ENCODE measurements around the gene SORCS3.

The SORCS3 gene

DNA sequence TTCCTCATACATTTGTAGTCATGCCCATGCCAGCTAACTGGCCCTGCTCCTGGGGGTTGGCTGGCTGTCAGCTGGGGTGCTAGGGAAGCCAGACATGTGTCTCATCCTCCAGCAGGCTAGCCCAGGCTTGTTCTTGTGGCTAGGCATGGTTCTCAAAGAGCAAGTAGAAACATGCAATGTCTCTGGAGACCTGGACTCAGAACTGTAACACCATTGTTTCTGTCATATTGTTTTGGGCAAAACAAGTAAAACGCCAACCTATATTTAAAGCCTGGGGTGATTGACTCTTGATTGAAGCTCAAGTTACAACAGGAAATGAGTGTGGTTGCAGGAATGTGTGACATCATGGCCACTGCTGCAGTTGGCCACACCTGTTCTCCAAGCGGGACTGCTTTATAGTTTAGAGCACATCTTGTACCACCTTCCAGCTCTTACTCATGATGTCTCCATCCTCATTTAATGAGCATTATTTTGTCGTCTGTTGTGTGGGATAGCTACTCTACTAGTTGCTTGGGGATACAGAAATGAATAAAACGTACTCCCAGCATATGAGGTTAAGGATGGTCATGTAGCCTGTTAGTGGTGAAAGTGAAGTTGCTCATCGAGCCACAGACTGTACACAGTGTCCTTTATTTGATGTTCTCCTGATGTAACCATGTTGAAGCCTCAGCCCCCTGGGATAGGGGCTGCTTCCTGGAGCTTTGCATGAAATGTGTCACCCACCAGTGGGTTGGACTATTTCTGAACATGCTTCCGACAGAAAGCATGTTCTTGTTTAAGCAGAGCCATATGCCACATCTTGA is 168.4 kb downstream of the SORCS3 start:
- H3K9me3 ChIP-seq (replicated peaks in 1 of 11) = peaks cover 0 to 10% (median 3%) of the 10 kb centered on the region in 11 experiments; a peak in 5 of 22 replicates
- H3K36me3 ChIP-seq = no peaks in the 10 kb centered on the region
- H3K27ac ChIP-seq = peak overlapping the region in 8 of 11 experiments; percentile 15 to 90 (median 66); a peak in 15 of 22 replicates
- peak overlapping the region in 5 of 11 experiments; percentile 24 to 73 (median 59); a peak in 8 of 22 replicates for H3K9ac ChIP-seq
- H4K20me1 ChIP-seq = no peaks in the 10 kb centered on the region
- H3K4me3 ChIP-seq = peak overlapping the region in 2 of 10 experiments; percentile 15 to 29; a peak in 3 of 20 replicates
- peak in 3 of 11 experiments; percentile 57 to 92 (median 81); a peak in 5 of 22 replicates for TF ChIP-seq Cebpa-rat (IDR thresholded peaks at IDR 0.05)
- H3K4me2 ChIP-seq = peak overlapping the region in 10 of 11 experiments; percentile 28 to 86 (median 78); a peak in 20 of 22 replicates
- no peaks in the 10 kb centered on the region for H3K27me3 ChIP-seq
- peaks cover 8 to 43% (median 36%) of the 10 kb centered on the region in 10 experiments; a peak in 19 of 20 replicates for H3K4me1 ChIP-seq

DNA sequence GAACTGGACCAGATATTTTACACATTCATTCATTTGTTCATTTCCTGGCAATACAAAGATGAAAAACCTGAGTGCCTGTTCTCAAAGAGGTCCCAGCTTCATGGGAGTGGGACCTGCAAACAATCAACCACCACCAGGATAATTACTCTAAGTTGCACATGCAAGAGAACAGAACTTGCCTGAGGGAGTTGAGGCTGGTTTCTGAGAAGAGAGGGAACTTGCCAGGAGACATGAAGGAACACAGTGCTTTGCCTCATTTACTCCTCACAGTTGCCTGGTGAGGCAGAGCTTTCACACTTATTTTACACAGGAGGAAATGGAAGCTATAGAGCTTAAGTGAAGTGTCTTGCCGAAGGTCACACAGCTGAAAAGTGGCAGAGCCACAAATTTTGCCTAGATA is 170.1 kb downstream of the SORCS3 start:
- Histone ChIP-seq H3K27ac (peak overlapping the region in 3 of 11 experiments; percentile 85 to 90 (median 86); a peak in 5 of 22 replicates), H3K9ac (peak overlapping the region in 1 of 11 experiments; percentile 19; a peak in 2 of 22 replicates), H4K20me1 (no peaks in the 10 kb centered on the region), H3K4me1 (peaks cover 9 to 46% (median 37%) of the 10 kb centered on the region in 10 experiments), H3K27me3 (no peaks in the 10 kb centered on the region), H3K4me3 (no peak overlapping the region), H3K4me2 (peak overlapping the region in 7 of 11 experiments; percentile 11 to 55 (median 37); a peak in 12 of 22 replicates), H3K9me3 (replicated peaks in 1 of 11) (peaks cover 0 to 10% (median 3%) of the 10 kb centered on the region in 11 experiments; a peak in 5 of 22 replicates), H3K36me3 (no peaks in the 10 kb centered on the region)
- TF ChIP-seq Cebpa-rat (IDR thresholded peaks at IDR 0.05) = no peak

DNA sequence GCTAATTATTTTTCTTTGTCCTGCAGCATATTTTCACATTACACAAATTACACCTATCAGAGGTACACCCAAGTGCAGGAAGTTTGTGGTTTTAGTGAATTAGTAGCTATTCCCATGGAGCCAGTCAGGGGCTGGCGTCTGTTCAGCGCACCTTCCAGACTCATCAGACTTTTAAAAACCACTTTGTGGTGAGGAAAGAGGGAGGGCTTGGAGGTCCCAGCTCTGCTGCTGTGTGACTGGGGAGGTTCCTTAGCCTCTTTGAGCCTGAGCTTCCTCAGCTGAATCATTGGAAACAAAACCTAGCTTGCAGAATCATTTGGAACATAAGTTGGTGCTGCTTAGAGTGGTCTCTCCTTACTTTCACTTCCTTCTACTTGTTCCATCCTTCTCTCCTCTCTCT is 175.4 kb downstream of the SORCS3 start:
- no peak for TF ChIP-seq Cebpa-rat (IDR thresholded peaks at IDR 0.05)
- no peak overlapping the region for H3K9ac ChIP-seq
- peaks cover 10 to 28% (median 20%) of the 10 kb centered on the region in 10 experiments for H3K4me1 ChIP-seq
- H3K36me3 ChIP-seq = no peaks in the 10 kb centered on the region
- H4K20me1 ChIP-seq = no peaks in the 10 kb centered on the region
- no peaks in the 10 kb centered on the region for H3K27me3 ChIP-seq
- peak overlapping the region; percentile 41 to 76 (median 68) for H3K4me2 ChIP-seq
- H3K27ac ChIP-seq = peak overlapping the region in 1 of 11 experiments; percentile 4; a peak in 1 of 22 replicates
- no peaks in the 10 kb centered on the region for H3K9me3 ChIP-seq (replicated peaks in 1 of 11)
- H3K4me3 ChIP-seq = no peak overlapping the region

- peaks cover 10 to 22% (median 18%) of the 10 kb centered on the region in 10 experiments for H3K4me1 ChIP-seq
- H3K27me3 ChIP-seq = no peaks in the 10 kb centered on the region
- no peaks in the 10 kb centered on the region for H3K9me3 ChIP-seq (replicated peaks in 1 of 11)
- H3K27ac ChIP-seq = no peak overlapping the region
- H3K36me3 ChIP-seq = no peaks in the 10 kb centered on the region
- TF ChIP-seq Cebpa-rat (IDR thresholded peaks at IDR 0.05) = no peak
- 0 out of 22 replicates have a peak, but pooled peaks cover 0 to 2% (median 0%) of the 10 kb centered on the region in 11 experiments for H4K20me1 ChIP-seq
- no peak overlapping the region for H3K4me3 ChIP-seq
- H3K9ac ChIP-seq = no peak overlapping the region
- H3K4me2 ChIP-seq = no peak overlapping the region
Measured at GRCh38 chr10:104819731-104820130, 178.6 kb downstream of the SORCS3 start.

DNA sequence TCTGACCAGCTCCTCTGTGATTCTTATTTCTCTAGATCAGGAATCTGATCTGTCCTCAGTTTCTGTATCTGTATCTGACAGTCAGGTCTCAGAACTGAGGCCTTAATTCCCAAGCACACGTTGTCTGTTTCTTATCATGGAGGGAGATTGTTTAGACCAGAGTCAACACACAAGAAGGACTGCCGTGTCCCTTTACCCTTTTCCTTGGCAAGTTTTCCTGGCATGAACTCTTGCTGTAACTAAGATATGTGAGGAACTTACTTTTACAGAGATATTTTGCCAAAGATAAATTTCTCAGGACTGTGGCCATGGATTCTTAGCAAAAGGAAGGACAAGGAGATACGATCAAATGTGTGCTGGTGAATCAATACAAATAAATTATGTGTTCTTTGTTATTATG is 181.0 kb downstream of the SORCS3 start:
- H3K4me2 ChIP-seq = no peak overlapping the region
- no peak for TF ChIP-seq Cebpa-rat (IDR thresholded peaks at IDR 0.05)
- H3K27ac ChIP-seq = no peak overlapping the region
- no peaks in the 10 kb centered on the region for H3K27me3 ChIP-seq
- 0 out of 22 replicates have a peak, but pooled peaks cover 0 to 4% (median 0%) of the 10 kb centered on the region in 11 experiments for H4K20me1 ChIP-seq
- peaks cover under 1 to 12% (median 8%) of the 10 kb centered on the region in 10 experiments; a peak in 18 of 20 replicates for H3K4me1 ChIP-seq
- H3K9ac ChIP-seq = no peak overlapping the region
- no peaks in the 10 kb centered on the region for H3K36me3 ChIP-seq
- H3K4me3 ChIP-seq = no peak overlapping the region
- H3K9me3 ChIP-seq (replicated peaks in 1 of 11) = peaks cover 0 to 10% (median 3%) of the 10 kb centered on the region in 11 experiments; a peak in 11 of 22 replicates

DNA sequence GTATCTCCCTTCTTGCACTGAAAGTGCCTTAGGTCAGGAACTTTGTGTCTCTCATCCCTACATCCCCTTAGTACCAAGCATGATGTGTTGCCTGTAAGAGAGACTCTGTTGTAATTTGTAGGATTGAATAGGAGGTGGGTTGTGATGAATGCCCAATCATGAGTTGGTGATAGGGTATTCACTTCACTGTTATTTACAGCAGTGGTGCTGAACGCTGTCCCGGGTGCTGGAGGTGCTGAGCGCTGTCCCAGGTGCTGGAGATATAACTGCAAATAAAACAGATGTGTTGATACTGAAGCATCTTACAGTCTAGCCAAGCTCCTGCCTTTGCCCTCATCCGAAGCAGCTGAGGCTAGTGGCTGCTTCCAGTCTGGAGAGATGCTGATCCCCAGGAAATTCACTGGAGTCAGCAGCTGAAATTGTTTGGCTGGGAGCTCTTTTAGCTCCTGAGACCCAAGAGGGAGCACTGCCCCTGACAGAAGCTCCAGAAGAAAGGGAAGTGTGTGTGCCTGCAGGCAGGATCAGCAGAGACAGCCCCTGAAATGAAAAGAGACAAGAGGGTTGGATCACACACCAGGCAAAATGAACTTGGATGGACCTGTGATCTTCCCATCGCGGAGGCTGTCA is 183.4 kb downstream of the SORCS3 start:
- Histone ChIP-seq H3K4me3 (no peak overlapping the region), H3K4me1 (no peaks in the 10 kb centered on the region), H3K9me3 (replicated peaks in 1 of 11) (peaks cover 6 to 18% (median 12%) of the 10 kb centered on the region in 11 experiments; a peak in 20 of 22 replicates), H4K20me1 (0 out of 22 replicates have a peak, but pooled peaks cover 0 to 4% (median 0%) of the 10 kb centered on the region in 11 experiments), H3K27ac (no peak overlapping the region), H3K4me2 (no peak overlapping the region), H3K9ac (no peak overlapping the region), H3K27me3 (no peaks in the 10 kb centered on the region), H3K36me3 (no peaks in the 10 kb centered on the region)
- TF ChIP-seq Cebpa-rat (IDR thresholded peaks at IDR 0.05) = no peak

DNA sequence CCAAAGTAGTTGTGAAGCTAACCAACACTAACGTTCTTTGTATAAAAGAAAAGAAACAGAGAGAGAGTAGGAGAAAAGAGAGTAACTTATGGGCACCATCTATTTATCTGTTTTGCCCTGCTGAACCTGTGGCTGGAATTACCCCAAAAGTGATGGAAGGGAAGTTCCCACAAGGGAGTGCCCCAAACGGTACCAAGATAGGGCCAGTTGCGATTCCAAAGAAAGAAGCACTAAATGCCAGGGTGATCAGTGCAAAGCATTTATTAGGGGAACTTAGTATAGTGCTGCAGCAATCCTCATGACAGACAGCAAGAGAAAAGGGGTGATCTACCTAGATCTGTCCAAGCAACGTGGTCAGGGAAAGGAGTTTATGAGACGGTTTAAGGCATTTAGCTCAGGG is 190.2 kb downstream of the SORCS3 start:
- peaks cover 6 to 18% (median 12%) of the 10 kb centered on the region in 11 experiments; a peak in 20 of 22 replicates for H3K9me3 ChIP-seq (replicated peaks in 1 of 11)
- H4K20me1 ChIP-seq = no peaks in the 10 kb centered on the region
- TF ChIP-seq Cebpa-rat (IDR thresholded peaks at IDR 0.05) = no peak
- no peak overlapping the region for H3K9ac ChIP-seq
- H3K4me1 ChIP-seq = no peaks in the 10 kb centered on the region
- H3K36me3 ChIP-seq = no peaks in the 10 kb centered on the region
- no peak overlapping the region for H3K4me3 ChIP-seq
- no peaks in the 10 kb centered on the region for H3K27me3 ChIP-seq
- H3K4me2 ChIP-seq = no peak overlapping the region
- no peak overlapping the region for H3K27ac ChIP-seq

DNA sequence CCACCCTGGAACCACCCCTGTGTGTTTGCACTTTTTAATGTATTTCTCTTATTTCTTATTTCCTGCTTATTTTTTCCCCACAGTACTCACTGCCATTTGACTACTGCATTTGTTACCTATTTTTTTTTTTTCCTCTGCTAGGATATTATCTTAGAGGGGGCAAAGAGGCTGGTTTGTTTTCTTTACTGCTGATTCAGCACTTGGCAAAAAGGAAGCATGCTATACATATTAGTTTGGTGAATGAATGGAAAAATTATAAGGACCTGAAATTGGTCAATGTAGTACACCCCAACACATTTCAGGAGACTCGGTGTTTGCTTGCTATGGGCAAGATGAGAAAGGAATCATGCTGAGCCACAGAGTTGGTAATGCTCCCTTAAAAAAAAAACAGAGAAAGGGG is 193.5 kb downstream of the SORCS3 start:
- no peak overlapping the region for H3K27ac ChIP-seq
- no peaks in the 10 kb centered on the region for H4K20me1 ChIP-seq
- H3K4me3 ChIP-seq = no peak overlapping the region
- no peaks in the 10 kb centered on the region for H3K9me3 ChIP-seq (replicated peaks in 1 of 11)
- no peak overlapping the region for H3K4me2 ChIP-seq
- TF ChIP-seq Cebpa-rat (IDR thresholded peaks at IDR 0.05) = no peak
- no peaks in the 10 kb centered on the region for H3K27me3 ChIP-seq
- no peaks in the 10 kb centered on the region for H3K4me1 ChIP-seq
- H3K36me3 ChIP-seq = no peaks in the 10 kb centered on the region
- no peak overlapping the region for H3K9ac ChIP-seq

DNA sequence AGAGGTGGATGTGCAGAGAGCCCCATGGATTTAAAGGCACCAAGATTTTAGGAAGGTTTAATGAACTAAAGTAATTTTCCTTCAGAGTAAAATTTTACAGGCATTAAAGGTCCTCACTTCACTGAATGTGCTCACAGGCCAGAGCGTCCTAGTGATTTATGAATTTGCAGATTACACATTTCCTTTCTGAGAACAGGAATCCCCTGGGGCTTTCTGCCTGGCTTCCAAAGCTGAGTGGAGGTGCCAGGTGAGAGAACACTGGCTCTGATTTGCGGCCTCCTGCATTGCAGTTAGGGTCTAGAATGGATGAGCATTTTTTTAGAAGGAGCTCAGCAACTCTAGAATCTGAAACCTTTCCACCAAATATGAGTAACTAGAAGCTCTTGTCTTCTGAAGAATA is 194.3 kb downstream of the SORCS3 start:
- Histone ChIP-seq H4K20me1 (no peaks in the 10 kb centered on the region), H3K9me3 (replicated peaks in 1 of 11) (no peaks in the 10 kb centered on the region), H3K27ac (no peak overlapping the region), H3K27me3 (no peaks in the 10 kb centered on the region), H3K4me1 (no peaks in the 10 kb centered on the region), H3K36me3 (no peaks in the 10 kb centered on the region), H3K4me2 (no peak overlapping the region), H3K4me3 (no peak overlapping the region), H3K9ac (no peak overlapping the region)
- TF ChIP-seq Cebpa-rat (IDR thresholded peaks at IDR 0.05) = no peak
